GM12865 (cell line): ENCODE results near the gene SIRT5.

Experiments used
- DNase-seq: peaks from one replicate; pipeline ENCODE4 v3.0.0; 2010; ENCODE audit warnings: low read depth
- H3K4me3 ChIP-seq: 2 replicates; pipeline ENCODE4 v1.5.1; 2011; ENCODE audit warnings: mild to moderate bottlenecking, low read depth, low read length, control low read depth
- TF ChIP-seq, protein P1 (sequence below): IDR thresholded peaks from 2 replicates; pipeline ENCODE4 v1.5.1; 2011; ENCODE audit warnings: low read length, control low read depth, low read depth, inconsistent platforms; ENCODE audit not compliant: insufficient read depth; ENCODE audit errors: missing control alignments

The SIRT5 gene

GRCh38 chr6:13641315-13641714 is 66.9 kb downstream of the SIRT5 start:
- TF ChIP-seq, protein P1, sequence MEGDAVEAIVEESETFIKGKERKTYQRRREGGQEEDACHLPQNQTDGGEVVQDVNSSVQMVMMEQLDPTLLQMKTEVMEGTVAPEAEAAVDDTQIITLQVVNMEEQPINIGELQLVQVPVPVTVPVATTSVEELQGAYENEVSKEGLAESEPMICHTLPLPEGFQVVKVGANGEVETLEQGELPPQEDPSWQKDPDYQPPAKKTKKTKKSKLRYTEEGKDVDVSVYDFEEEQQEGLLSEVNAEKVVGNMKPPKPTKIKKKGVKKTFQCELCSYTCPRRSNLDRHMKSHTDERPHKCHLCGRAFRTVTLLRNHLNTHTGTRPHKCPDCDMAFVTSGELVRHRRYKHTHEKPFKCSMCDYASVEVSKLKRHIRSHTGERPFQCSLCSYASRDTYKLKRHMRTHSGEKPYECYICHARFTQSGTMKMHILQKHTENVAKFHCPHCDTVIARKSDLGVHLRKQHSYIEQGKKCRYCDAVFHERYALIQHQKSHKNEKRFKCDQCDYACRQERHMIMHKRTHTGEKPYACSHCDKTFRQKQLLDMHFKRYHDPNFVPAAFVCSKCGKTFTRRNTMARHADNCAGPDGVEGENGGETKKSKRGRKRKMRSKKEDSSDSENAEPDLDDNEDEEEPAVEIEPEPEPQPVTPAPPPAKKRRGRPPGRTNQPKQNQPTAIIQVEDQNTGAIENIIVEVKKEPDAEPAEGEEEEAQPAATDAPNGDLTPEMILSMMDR: no peak
- no peak for DNase-seq
- H3K4me3 ChIP-seq: no peak overlapping the region

DNA sequence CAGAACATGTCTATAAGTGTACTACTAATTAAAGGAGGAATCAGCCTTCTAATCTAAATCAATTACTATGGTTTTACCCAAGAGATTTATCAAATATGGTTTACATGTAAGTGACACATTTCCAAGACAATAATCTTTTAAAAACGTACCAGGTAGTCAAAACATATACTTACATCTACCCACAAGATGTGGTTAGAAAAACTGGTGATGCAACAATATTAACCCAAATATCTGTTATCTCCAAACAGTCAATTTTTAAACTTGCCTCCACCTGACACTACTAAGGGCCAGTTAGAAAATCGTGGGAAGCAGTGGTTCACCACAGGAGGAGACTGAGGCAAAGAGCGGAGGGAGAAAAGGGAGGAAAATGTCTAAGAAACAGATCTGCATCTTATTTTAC is 68.7 kb downstream of the SIRT5 start:
- TF ChIP-seq, protein P1: no peak
- no peak for DNase-seq
- H3K4me3 ChIP-seq: no peak overlapping the region

DNA sequence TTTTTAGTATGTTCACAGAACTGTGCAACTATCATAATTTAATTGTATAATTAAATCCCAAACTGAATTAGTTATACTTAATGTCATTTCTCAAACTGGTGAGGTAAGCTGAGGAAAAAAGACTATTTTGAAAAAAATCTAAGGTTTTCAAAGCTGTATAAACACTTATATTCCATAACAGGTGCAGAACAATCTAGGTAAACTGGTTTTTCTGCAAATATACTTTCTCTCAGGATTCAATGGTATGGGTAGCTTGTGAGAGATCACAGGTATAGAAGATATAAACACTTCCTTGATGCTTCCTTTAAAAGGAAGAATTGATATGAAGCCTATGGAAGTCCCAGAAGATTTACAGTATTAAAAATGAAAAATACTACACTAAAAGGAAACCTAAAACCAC is 74.4 kb downstream of the SIRT5 start:
- TF ChIP-seq, protein P1: no peak
- no peak for DNase-seq
- no peak overlapping the region for H3K4me3 ChIP-seq

DNA sequence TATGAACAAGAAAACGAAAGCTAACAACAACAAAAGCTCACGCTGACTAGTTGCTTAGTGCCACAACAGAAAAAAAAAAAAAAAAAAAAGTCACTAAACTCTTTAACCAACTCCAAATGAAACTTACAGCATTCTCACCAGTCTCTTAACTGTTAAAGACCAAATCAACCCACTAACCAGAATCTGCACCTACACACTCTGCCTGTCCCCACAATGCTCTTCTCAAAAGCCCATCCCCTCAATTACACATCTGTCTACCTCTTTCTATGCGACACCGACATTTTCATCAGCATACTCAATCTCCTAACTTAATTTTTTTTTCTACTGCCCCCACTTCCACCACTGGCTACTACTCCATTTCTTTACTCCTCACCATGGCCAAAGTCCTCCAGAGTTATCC is 75.0 kb downstream of the SIRT5 start:
- no peak overlapping the region for H3K4me3 ChIP-seq
- TF ChIP-seq, protein P1: no peak
- DNase-seq: no peak

DNA sequence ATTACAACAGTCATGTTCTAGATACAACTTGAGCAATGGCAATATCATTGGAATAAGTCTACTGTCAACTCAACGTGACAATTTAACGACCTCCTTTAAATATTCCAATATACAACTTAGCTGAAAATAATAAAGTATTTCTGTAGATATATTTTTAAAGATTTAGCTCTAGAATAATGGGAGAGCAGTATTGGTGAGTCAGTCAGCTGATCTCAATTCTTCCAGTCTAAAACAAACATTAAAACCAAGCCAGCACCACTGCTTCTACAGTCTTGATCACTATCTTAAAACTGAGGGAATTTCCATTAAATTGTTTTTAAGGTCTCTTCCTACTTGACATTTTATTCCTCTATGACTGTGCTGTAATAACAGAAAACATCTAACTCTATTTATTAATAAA is 78.9 kb downstream of the SIRT5 start:
- no peak overlapping the region for H3K4me3 ChIP-seq
- no peak for DNase-seq
- TF ChIP-seq, protein P1: no peak

DNA sequence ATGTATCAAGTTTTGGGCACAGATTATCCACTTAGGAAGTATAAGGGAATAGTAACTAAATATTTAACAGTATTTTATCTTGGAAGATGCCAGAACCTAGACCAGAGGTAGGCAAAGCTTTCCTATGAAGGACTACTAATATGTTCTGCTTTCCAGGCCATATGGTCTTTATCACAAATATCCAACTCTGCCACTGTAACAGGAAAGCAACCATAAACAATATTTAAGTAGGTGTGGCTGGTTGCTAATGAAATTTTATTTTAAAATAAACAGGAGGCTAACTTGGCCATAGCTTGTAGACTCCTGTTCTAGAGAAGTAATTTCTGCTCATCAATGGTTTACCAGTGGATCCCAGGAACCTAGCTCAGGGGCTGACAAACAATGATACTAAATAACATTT is 80.1 kb downstream of the SIRT5 start:
- no peak for DNase-seq
- H3K4me3 ChIP-seq: no peak overlapping the region
- TF ChIP-seq, protein P1: no peak

DNA sequence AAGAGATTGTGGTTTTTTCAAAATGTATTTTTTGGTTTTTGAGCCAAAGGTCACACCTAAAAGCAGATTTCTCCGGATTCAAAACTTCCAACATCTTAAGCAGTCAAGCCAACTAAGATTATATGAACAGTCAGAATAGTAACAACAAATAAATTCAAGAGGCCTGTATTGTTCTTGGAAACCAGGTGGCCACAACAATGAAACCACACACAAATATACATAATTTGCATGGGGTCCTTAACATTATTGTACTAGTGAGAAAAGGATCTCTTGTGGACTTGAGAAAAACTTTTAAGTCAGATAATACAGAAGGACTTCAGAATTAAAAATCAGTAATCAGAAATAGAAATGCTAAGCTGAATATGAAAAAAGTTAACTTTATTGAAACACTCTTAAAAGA is 81.3 kb downstream of the SIRT5 start:
- TF ChIP-seq, protein P1: no peak
- peak; percentile 45 for DNase-seq
- no peak overlapping the region for H3K4me3 ChIP-seq
